ENCODE measurements around the gene PIM3.

PIM3 gene

DNA sequence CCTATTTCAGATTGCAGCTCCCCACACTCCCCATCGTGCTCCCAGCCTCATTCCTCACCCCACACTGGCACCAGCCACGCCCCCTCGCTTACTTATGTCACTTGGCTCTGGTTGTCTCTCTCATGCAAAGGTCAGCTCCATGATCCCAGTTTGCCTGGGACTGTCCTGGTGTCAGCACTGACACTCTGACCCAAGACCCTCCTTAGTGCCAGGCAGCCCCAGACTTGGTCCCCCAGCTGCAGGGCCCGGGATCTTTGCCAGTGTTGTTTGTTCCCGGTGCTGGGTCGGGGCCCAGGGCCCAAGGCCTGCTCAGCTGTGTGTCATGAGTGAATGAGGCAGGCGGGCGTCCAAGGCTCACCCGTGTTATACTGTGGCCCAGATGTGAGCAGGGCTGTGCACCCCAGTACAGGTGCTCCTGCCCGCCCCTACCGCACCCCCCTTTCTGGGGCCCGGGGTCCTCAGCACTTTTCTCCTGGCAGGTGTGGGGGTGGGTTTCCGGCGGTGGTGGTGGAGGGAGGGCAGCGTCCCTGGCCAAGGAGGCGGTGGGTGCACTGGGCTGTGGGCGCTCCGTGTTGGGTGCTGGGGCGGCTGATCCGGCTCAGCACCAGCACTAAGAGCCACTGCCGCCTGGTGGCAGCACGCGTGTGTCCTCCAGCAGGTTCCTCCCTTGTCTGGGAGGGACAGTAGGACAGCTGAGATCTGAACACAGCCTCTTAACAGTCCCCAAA lies 32.5 kb downstream of the PIM3 start:
- no peak for DNase-seq

DNA sequence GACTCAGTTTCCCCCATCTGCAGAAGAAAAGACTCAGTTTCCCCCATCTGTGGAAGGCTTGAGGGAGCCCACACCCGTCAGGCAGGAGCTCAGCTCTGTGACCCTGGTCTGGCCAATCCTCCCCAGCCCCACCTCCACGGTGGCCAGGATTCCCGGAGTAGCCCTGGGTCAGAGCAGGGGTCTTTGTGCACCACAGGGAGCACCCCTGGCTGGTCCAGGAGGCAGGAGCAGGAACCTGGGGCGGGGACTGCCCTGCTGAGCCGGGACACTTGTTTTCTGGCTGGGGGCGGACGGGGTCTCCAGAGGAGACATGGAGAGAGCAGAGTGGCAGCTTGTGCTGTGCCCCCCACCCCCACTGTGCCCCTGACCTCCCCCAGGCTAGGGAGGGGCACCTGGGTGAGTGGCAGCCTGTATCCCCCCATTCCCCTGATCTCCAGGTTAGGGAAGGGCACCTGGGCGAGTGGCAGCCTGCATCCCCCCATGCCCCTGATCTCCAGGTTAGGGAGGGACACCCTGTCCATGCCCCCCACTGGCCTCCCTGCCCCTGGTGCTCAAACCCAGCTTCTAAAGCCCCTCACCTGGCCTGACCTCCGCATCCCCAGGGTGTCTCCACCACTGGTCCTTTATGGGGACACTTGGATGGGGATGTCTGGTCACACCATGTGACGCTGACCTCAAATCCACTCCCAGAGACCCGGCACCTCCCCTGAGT lies 33.2 kb downstream of the PIM3 start:
- DNase-seq: no peak

DNA sequence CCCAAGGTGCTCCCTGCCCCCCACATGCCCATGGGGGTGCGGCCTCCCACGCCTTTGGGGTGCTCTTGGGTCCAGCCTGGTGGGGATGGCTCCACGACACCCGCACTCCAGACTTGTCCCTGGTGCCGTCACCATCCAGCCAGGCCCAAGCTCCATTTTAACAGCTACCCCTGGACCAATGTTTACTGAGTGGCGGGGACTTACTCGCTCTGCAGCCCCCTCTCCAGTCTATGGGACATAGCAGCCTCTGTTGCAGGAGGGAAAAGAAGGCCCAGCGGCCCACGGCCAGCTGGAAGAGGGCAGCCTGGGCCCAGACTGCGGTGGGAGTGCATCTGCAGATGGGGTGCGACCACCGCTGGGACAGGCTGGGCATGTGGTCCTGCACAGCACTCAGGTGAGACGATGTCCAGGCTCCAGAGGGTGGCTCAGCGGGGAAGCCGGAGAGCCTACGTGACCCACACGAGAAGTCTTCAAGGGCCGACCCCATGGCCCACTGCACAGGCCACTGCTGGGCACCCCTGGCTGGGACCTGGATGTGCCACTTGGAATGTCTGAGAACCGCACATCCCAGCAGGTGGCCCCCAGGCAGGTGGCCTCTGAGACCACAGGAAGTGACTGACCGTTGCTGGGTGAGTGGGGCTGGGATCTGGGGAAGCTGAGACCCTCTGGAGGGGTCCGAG lies 33.9 kb downstream of the PIM3 start:
- DNase-seq: no peak

DNA sequence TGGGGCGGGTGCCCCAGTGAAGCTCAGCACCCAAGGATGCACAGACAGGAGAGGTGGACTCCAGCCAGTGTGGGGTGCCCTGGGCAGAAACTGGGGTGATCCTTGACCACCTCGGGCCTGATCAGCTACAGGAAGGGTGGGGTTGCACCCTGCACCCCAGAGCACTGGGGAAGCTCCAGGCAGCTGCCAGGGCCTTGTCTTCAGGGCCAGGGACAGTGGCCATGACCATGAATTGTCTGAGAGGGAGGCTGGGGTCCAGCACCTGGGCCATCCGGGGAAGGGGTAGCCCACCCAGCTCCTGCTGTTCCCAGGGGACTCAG lies 34.4 kb downstream of the PIM3 start:
- no peak for DNase-seq

DNA sequence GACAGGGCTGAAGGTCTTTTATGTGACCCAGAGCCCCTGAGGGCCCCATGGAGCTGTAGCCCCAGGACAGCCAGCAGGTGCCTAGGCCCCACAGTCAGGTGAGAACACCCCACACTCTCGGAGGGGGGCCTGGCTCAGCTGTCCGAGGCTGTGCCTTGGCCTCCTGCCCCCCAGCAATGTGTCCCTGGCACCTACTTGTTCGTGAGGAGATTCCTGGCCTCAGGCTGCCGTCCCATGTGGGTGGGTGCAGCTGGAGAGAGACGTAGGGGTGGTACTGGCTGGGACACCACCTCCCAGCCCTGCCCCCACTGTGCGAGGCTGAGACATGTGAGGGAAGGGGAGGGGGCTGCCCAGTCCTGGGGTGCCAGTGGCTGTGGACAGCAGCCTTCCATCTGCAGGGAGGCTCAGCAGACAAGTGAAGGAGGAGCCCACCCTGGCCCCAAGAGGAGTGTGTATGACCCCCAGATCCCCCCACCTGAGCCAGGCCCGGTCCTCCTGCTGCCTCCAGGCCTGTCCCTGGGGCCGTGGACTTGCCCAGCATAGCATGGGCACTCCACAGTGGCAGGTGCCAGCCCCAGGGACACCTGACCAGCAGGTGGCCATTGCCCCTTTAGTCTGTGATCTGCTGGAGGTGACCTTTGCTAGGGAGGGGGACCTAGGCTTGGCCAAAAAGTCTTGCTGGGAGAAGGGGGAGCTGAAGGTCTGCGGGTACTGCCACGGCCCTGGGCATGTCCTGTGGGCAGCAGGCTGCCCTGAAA lies 35.0 kb downstream of the PIM3 start:
- no peak for DNase-seq

DNA sequence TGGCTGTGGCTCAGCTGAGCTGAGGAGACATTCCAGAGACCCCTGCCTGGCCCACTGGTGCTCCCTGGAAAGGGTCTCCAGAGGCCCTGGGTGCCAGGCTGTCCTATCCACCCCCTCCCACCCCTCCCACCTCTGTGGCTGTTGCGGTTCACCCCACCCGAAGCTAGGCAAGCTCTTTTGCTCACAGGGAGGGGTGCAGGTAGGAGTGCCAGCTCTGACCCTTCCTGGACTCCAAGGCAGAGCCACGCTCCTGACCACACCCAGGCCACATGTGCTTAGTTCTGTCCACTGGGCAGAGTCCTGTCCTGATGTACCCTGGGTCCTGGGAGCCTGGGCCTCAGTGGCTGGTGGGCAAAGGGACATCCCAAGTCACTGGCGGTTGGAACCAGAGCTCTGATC lies 35.5 kb downstream of the PIM3 start:
- no peak for DNase-seq

DNA sequence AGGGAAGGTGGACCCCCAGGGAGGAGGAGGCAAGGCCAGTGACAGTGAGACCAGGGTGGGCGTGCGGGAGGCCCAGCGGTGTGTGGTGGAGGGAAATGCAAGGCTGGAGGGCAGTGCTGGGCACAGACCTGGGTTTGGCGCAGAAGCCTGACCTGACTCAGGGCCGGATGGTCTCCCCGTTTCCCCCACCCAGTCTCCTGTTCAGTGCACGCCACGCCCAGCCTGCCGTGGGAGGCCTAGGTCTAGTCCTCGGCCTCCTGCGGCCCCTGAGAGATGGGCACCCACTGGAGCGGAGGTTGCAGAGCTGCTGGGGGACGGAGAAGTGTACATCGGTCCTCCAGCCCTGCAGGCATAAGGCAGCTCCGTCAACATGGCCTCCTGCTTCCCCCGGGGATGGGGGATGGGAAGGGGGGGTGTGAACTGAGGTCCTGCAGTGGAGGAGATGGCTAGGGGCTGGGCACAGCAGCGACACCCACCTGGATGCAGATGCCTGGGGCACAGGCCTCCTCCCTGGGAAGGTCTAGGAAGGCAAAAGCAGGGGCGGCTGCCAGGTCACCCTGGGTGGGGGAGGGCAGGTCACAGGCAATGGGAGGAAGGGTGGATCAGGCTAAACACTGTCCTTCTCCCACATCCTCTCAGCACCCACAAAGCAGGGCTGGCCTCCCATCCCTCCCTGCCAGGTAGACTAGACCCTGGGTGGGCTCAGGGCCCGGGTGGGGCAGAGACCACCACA lies 36.1 kb downstream of the PIM3 start:
- DNase-seq: no peak

DNA sequence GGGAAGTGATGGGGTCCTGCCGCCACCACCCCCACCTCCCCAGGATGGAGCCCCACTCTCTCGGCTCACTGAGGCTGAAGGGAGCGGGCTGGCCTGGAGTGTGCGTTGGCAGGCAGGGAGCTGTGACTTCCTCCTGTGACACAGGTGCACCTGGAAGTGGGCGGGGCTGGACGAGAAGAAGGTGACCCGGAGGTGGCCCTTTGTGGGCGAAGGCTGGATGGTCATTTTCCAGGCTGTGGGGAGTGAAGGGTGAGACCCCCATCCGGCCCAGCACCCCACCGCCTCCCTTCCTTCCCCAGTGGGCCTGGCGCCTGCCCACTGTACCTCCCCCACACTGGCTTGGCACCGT lies 36.7 kb downstream of the PIM3 start:
- DNase-seq: no peak

DNA sequence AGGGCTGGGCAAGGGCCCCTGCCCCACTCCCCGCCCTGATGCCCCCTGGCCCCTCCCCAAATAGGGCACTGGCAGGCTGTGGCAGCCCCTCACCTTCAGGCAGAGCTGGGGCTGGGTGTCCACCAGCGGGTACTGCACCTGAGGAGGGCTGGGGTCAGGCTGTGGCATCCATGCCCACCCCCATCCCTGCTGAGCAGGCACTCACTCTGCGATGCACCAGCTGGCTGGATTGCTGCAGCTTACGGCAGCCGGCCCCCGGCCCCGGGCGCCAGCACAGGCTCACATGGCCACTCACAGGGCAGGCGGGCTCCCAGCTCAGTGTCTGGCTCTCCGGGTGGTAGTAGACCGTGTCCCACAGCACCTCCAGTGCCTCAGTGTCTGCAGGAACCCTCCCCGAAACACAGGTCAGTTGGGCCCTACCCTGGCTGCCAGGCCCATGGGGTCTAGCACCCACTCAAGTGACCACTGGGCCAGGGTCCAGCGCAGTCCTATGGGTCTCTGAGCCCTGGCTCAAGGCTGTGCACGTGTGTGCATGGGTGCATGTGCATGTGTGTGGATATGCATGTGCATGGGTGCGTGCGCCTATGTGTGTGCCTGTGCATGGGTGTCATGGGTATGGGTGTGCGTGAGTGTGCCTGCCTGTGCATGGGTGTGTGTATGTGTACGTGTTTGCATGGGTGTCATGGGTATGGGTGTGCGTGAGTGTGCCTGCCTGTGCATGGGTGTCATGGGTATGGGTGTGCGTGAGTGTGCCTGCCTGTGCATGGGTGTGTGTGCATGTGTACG lies 37.6 kb downstream of the PIM3 start:
- DNase-seq: peak; percentile 51

DNA sequence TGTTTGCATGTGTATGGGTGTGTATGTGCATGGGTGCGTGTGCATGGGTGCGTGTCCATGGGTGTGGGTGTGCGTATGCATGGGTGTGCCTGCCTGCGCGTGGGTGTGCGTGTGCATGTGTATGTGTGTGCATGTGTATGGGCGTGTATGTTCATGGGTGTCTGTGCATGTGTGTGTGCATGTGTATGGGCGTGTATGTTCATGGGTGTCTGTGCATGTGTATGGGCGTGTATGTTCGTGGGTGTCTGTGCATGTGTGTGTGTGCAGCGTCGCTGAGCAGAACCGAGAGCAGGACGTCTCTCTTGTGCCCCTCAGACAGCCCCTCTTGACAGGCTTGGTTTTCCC lies 38.1 kb downstream of the PIM3 start:
- DNase-seq: peak; percentile 44

DNA sequence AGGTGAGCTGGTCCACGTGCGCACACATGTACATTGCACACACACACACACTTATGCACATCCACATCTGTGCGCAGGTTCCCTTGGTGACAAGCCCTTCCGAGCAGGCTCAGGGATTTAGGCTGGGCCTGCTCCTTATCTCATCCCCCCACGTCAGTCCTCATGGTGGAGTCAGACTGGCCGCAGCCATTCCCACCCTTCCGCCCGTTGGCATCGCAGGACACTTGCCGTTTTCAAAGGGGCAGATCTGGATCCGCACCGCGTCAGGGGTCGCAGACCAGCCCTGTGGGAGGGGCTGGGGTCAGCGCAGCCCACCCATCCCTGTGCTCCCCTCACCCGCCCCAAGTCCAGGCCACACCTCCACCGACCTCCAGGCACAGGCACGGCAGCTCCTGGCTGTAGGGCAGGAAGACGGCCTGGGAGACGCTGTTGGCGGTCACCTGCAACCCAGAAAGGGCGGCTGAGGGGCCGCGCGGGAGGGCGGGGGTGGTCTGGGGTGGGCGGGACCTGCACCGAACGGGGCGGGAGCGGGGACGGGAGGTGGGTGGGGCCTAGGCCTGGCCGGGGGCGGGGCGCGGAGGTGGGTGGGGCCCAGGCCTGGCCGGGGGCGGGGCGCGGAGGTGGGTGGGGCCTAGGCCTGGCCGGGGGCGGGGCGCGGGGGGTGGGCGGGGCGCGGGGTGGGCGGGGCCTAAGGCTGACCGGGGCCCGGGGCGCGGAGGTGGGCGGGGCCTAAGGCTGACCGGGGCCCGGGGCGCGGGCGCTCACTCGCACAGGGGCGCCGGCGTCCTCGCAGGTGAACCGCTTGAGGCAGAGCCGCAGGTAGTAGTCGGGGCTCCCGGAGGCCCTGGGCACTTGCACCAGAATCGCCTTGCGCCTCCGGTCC lies 38.7 kb downstream of the PIM3 start:
- DNase-seq: peak; percentile 72

DNA sequence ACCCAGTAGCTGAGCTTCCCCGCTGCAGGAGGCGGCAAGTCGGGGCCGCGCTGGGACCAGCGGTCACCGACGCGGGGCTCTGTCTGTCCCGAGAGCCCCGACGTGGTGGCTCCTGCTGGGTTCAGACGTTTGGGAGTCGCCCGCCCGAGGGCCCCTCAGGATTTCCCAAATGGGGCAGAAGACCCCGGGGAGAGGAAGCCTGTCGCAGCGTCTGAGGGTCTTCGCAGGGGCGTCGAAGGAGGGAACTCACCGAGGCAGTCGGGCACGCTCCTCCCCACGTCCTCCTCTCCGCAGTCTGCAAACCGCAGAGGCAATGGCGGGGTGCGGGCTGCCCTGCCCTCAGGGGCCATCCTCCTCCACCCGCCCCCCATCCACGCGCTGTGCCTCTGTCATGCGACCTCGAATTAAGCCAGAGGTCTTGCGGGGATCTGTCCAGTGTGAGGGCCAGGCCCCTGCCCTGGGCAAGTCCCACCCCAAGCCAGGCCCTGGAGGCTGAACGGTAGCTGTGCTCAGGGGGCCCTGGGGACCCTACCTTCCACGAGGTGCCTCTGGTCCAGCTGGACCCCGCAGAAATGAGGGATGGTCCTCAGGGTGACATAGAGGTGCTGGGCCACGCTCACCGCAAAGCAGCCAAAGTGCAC lies 39.5 kb downstream of the PIM3 start:
- peak; percentile 48 for DNase-seq

DNA sequence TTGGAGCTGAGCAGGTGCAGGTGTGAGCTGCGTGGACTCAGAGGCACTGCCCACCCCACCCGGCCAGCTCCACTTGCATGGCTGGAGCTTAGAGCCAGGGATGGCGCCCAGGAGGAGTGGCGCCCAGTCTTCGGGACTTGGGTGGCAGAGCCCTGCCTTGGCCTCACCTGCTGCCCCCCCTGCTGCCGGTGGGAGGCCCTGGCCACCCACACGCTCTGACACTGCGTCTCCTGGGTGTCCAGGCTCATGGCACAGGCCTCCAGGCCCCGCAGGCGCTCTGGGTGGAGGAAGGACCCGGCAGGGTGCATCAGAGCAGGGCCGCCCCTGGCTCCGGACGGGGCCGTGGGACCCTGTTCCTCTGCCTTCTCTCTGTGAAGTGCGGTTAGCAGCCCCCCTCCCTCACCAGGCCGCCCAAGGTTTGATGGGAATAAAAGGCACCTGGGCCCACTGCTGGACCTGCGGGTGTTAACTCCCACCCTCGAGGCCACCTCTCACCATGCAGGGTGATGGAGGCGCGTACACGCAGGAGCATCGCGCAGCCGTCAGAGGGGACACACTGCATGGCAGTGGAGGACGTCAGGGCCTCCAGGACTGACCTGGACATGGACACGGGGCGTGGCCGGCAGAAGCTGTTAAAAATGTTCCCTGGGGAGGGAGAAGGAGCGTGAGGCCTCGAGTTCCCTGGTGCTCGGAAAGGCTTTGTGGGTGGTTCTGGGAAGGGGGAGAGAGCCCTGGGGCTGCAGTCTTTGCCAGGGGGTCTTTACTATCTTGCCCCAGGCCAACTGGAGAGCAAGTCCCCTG lies 40.2 kb downstream of the PIM3 start:
- peak; percentile 47 for DNase-seq

DNA sequence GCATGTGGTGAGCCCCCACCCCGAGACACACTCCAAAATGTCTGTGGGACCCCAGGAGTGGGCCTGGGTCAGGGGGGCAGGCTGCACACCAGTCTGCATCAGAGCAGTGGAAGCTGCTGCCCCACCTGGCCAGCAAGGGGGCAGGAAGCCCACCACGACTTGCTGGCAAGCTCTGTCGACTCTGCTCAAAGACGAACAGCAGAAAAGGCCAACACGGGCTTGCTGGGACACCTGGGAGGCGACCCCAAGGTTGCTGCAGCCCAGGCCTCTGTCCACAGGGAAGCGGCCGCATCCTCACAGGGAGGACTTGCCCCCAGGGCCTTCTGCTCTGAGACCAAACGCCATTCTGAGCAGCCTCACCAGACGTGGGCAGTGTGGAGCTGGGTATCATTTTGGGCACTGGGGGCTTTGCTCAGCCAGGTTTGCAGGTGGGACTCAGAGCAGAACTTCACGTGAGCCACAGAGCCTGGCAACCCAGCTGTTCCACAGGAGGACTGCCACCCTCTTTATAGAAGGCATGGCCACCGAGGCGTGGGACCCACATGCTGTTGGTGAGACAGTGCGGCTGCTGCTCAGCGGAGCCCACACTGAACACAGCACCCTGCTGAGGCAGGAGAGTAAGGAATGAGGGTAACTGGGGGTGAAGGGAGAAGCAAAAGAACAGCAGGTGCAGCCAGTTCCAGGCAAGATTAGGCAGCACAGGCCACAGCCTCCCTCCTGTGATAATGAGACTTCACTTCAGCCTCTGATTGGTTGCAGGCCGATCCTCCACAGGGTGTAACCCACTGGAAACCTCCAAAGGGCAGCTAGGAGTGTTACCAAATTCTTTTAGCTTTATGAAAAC lies 41.0 kb downstream of the PIM3 start:
- DNase-seq: peak; percentile 52

DNA sequence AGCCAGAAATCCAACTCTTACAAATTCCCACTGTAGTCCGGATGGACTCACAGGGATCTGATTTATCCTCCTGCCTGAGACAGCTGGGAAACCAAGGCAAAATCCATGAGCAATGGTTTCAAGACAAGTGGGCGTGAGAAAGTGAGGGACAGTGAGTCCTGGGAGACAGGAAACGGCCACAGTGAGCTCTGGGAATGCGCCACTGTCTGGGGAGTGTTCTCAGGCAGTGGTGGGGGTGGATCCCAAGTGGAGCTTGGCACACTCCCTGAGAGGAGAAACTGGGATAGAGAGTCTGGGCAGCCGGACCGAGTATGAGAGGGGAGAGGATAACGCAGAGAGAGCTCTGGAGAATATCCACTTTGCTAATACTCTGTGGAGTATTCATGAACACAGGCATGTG lies 42.2 kb downstream of the PIM3 start:
- no peak for DNase-seq

DNA sequence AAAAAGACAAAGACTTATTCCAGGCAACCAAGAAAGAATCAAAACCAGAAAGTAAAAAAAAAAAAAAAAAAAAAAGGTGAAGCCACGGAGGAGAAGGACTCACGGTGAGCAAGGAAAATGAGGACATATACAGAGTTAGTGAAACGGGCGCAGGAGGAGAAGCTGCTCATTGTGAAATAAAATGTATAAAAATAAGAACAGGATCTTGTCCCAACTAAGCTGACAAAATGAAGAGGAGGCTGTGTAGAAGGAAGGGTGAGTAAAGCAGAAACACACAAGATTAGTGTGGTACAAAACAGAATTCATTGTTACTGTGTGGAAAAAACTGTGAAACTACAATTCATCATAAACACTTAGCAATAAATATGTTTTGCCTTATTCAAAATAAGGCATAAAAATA lies 44.3 kb downstream of the PIM3 start:
- DNase-seq: no peak

DNA sequence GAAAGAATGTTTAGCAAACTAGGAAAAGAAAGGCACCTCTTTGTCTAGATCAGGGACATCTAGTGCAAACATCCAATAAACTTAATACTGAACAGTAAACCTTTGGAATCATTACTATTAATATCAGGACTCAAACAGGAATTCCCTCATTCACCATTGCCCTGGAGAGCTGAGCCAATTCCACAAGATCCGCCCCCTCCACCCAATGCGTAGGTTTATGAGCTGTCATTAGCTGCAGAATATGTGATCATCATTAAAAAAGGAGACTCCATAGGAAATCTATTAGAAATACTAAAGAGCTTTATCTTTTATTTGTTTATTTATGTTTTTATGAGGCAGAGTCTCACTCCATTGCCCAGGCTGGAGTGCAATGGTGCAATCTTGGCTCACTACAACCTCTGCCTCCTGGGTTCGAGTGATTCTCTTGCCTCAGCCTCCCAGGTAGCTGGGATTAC lies 46.5 kb downstream of the PIM3 start:
- no peak for DNase-seq

DNA sequence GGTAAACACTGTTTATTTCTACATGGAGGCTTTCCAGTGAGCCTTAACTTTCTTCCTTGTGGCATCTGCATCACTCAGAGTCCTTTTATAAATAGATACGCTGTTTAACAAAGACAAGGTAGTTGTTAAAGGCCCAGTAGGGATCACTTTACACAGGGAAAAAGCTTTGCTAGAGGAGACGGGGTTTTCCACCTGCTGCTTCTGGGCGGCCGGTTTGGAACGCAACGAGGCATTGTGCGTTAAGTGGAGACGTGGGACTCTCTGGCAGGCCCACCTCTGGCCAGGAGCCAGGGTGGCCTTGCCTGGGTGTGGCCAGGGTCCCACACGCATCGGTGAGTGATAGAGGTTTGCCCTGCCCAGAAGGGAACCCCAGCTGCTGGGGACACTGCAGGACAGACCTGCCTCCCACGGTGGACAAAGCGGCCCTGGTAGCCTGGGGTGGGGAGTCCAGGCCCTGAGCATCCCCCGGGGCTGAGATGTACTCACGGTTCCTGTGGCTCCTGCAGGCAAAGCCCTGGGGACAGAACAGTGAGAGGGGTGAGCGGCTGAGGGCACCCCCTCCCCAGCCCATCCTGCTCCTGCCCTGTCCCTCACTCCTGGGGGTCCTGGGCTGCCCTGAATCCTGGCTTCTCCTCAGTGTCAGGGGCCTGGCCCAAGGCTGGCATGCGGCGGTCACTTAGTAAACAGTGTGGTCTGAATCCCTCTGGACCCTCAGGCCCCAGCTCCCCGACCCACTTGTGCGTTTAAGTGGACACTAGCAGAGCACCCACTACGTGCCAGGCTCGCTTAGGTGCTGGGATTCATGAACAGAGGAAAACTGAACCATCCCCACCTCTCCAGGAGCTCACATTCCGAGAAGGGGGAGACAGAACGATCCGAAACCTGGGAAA lies 47.8 kb downstream of the PIM3 start:
- DNase-seq: no peak
